Left lung (tissue), 10 donors: Measurements from ENCODE around the gene GFPT1. TPM values are rescaled to one million over a fixed set of nuclear protein-coding genes. Genes with fewer than 3 reads are reported as not detected.
A peak's percentile ranks its signal among the peaks of the same experiment; 100 is the strongest.

Experiments used
- ATAC-seq: fragments of 200-7000 bp; cut with Tn5 transposase; one replicate; pipeline ENCODE4 v1.9.1; 2020; ENCODE audit warnings: moderate library complexity
- DNase-seq, 4 donors: peaks; one replicate each; pipeline ENCODE4 v3.0.0-alpha.2; 2013 to 2020
- H3K27ac ChIP-seq, 2 donors: fragments of 200-600 bp; sonication (generic) in 1 of 2; one replicate each; pipeline versions ENCODE4 v1.5.0 to v1.8.0; 2020 to 2021
- H3K27me3 ChIP-seq, 2 donors: fragments of 200-600 bp; sonication (generic) in 1 of 2; one replicate each; pipeline versions ENCODE4 v1.5.0 to v1.8.0; 2020 to 2021
- H3K36me3 ChIP-seq, 2 donors: fragments of 200-600 bp; sonication (generic) in 1 of 2; one replicate each; pipeline versions ENCODE4 v1.5.0 to v1.8.0; 2020 to 2021
- H3K4me1 ChIP-seq, 2 donors: fragments of 200-600 bp; one replicate each; pipeline ENCODE4 v1.8.0; 2021
- H3K4me3 ChIP-seq, 2 donors: fragments of 200-600 bp; sonication (generic) in 1 of 2; one replicate each; pipeline versions ENCODE4 v1.5.0 to v1.8.0; 2020 to 2021; ENCODE audit warnings: mild to moderate bottlenecking in 1 of 2
- H3K9me3 ChIP-seq, 2 donors: fragments of 200-600 bp; sonication (generic) in 1 of 2; one replicate each; pipeline versions ENCODE4 v1.5.0 to v1.8.0; 2020 to 2021
- intact Hi-C, 2 donors: fragments of 100-400 bp; cut with DNase I; formaldehyde crosslinking; loops; one replicate each; pipeline versions ENCODE4 v1.11.2 to v1.14.2; 2022
- polyA plus RNA-seq, 6 donors: library from polyadenylated mRNA; unstranded; fragments of 120-200 nt; gene quantifications; one replicate each; pipeline ENCODE4 v1.2.1, GENCODE V29; 2013; ENCODE audit not compliant: insufficient read length in 6 of 6
- total RNA-seq, 2 donors: library from RNA; stranded (reverse); fragmentation: NEBNext Ultra II Directional; extraction: Animal tissue kit (Norgen Biotek cat#: 25700); gene quantifications; one replicate each; pipeline ENCODE4 v1.2.1, GENCODE V29; 2021
- TF ChIP-seq, protein P1 (sequence below), 2 donors: fragments of 200-600 bp; sonication (generic) in 1 of 2; IDR thresholded peaks; one replicate each; pipeline versions ENCODE4 v1.5.0 to v1.8.0; 2021; ENCODE audit warnings: antibody characterized with exemption in 2 of 2
- donor health status: DM: no; HTN: yes; CAD: no.
- donor health status: DM: no; HTN: no; CAD: no.

Gene GFPT1
- total and polyA plus RNA-seq, 8 donors = 26.3 to 95.7 (median 30.5) TPM

DNA sequence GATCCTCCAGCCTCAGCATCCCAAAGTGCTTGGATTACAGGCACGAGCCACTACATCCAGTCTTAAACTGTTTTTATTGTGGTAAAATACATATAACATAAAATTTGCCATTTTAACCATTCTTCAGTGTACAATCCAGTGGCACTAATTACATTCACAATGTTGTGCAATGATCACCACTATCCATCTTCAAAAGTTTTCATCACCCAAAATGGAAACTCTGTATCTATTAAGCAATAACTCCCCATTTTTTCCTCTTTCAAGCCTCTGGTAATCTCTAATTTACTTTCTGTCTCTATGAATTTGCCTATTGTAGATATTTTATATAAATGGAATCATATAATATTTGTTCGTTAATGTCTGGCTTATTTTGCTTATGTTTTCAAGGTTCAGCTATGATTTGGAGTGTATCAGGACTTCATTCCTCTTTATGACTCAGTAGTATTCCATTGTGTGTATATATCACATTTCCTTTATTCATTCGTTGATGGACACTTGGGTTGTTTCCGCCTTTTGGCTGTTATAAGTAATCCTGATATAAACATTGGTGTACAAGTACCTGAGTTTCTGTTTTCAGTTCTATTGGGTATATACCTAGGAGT lies 71.8 kb downstream of the GFPT1 start:
- H3K4me1 ChIP-seq = peaks cover 5% of the 10 kb centered on the region in 2 donors
- DNase-seq = no peak
- TF ChIP-seq, protein P1, sequence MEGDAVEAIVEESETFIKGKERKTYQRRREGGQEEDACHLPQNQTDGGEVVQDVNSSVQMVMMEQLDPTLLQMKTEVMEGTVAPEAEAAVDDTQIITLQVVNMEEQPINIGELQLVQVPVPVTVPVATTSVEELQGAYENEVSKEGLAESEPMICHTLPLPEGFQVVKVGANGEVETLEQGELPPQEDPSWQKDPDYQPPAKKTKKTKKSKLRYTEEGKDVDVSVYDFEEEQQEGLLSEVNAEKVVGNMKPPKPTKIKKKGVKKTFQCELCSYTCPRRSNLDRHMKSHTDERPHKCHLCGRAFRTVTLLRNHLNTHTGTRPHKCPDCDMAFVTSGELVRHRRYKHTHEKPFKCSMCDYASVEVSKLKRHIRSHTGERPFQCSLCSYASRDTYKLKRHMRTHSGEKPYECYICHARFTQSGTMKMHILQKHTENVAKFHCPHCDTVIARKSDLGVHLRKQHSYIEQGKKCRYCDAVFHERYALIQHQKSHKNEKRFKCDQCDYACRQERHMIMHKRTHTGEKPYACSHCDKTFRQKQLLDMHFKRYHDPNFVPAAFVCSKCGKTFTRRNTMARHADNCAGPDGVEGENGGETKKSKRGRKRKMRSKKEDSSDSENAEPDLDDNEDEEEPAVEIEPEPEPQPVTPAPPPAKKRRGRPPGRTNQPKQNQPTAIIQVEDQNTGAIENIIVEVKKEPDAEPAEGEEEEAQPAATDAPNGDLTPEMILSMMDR (IDR thresholded peaks at IDR 0.05) = no peak
- no peak for ATAC-seq
- intact Hi-C loops = no loop called here
- peaks cover 0 to 13% of the 10 kb centered on the region in 2 donors for H3K36me3 ChIP-seq
- no peaks in the 10 kb centered on the region for H3K27me3 ChIP-seq
- H3K27ac ChIP-seq = no peak overlapping the region
- no peak overlapping the region for H3K4me3 ChIP-seq
- peaks cover 0 to 6% of the 10 kb centered on the region in 2 donors for H3K9me3 ChIP-seq

DNA sequence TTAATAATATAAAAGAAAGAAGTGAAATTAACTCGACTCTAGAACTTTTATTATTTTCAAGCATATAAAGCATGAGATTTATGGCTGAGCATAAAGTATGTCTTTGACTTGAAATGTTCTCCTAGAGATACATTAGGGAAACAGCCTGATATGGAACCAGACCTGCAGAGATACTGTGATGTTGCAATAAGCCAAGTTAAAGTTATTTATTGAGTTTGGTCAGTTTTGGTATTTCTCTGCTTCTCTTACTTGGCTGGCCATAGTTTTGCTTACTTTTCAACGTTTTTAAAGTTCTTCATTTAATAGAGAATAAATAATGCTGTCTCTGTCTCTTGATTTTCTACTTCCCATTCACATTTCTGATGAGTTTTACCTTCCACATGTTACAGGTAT lies 76.0 kb downstream of the GFPT1 start:
- Histone ChIP-seq H3K4me1 (peaks cover 21 to 35% of the 10 kb centered on the region in 2 donors), H3K4me3 (no peak overlapping the region), H3K27ac (peak overlapping the region in 1 of 2 donors; percentile 78), H3K9me3 (no peaks in the 10 kb centered on the region), H3K36me3 (no peaks in the 10 kb centered on the region), H3K27me3 (peaks cover 0 to 13% of the 10 kb centered on the region in 2 donors)
- TF ChIP-seq, protein P1 (IDR thresholded peaks at IDR 0.05) = no peak
- DNase-seq (no peak), ATAC-seq (no peak)
- intact Hi-C loops = no loop called here

DNA sequence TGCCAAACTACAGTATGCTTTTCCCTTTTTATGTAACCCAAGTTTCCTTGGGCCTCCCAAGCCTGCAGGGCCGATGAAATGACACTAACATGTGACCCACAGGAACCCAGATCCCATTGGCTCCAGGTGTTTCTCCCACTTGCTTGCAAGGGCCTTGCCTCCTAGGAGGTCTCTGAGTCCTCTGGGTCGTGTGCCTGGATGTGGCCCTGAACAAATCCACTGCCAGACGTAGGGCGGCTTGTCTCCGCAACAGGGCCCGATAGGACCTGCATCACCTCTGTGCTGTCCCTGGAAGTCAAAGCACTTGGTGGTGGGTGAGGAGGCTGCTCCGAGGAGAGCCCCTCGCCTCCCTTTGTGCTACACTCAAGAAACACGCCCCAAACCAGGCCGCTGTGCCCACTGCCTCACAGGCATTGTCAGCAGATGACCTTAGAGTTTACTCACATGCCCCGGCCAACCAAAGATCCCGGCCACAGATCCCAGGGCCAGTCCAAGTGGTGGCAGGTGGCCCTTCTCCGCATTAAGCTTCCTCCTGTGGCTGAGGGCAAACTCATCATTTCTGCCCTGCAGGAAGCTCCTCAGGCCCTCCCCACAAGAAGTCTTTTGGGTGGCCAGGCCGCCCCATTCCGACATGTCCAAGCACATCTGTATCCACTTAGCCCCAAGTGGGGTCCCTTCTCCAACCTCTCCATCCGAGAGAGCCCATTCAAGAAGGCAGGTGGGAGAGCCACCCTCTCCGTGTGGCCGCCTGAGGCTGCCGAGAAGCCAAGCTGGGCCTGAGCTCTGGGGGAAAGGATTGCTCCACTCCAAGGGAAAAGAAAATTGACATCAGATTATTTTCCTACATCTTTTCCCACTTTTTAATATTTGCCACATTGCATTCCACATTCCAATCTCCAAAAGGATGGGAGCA lies 76.7 kb downstream of the GFPT1 start:
- DNase-seq (no peak), ATAC-seq (no peak)
- H3K36me3 ChIP-seq = no peaks in the 10 kb centered on the region
- peaks cover 21 to 39% of the 10 kb centered on the region in 2 donors for H3K4me1 ChIP-seq
- peaks cover 0 to 19% of the 10 kb centered on the region in 2 donors for H3K27me3 ChIP-seq
- no peak overlapping the region for H3K4me3 ChIP-seq
- TF ChIP-seq, protein P1 (IDR thresholded peaks at IDR 0.05) = no peak
- peak overlapping the region; percentile 35 to 78 for H3K27ac ChIP-seq
- intact Hi-C loops = no loop called here
- no peaks in the 10 kb centered on the region for H3K9me3 ChIP-seq

GRCh38 chr2:69309351-69310110 lies 77.5 kb downstream of the GFPT1 start:
- no peaks in the 10 kb centered on the region for H3K36me3 ChIP-seq
- intact Hi-C loops = loop anchor here in 1 of 2 donors (5.0 to 10.0 kb wide), 2 partner anchors 287 to 365 kb away; no protein-coding TSS in a partner anchor
- peak in 3 of 4 donors; percentile 64 to 93 (median 91) for DNase-seq
- peaks cover 0 to 23% of the 10 kb centered on the region in 2 donors for H3K27me3 ChIP-seq
- H3K4me1 ChIP-seq = peaks cover 21 to 39% of the 10 kb centered on the region in 2 donors
- no peaks in the 10 kb centered on the region for H3K9me3 ChIP-seq
- ATAC-seq = peak; percentile 47
- TF ChIP-seq, protein P1 (IDR thresholded peaks at IDR 0.05) = no peak
- no peak overlapping the region for H3K4me3 ChIP-seq
- peak overlapping the region; percentile 35 to 78 for H3K27ac ChIP-seq
